NCI-H2196 treated with DMSO at 0.1 percent for 48 hours (cell line): Measurements from ENCODE around the gene FAM117A.
A peak's percentile ranks its signal among the peaks of the same experiment; 100 is the strongest.

ENCODE experiments used
- DNase-seq: peaks from one replicate; lab custom pipeline; 2025; ENCODE audit not compliant: unreplicated experiment; lab: John Stamatoyannopoulos, UW

FAM117A gene

DNA sequence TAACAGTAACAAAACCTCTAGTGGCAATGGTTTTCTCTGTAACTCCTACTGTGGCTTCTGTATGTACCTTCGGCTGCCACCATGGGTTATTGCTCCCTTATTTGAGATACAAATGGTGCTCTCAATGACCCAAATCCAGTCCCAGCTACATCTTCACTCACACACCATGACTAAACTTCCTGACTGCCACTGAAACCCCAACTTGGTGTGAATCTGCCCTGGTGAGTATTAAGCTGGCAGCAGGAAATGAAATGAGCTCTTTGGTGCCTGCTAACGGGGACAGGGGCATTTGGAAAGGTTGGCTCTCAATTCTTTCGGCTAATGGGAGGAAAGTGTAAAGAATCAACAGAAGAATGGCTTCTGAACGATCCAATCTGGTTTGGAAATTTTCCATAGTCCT lies 48.7 kb downstream of the FAM117A start:
- no peak for DNase-seq

DNA sequence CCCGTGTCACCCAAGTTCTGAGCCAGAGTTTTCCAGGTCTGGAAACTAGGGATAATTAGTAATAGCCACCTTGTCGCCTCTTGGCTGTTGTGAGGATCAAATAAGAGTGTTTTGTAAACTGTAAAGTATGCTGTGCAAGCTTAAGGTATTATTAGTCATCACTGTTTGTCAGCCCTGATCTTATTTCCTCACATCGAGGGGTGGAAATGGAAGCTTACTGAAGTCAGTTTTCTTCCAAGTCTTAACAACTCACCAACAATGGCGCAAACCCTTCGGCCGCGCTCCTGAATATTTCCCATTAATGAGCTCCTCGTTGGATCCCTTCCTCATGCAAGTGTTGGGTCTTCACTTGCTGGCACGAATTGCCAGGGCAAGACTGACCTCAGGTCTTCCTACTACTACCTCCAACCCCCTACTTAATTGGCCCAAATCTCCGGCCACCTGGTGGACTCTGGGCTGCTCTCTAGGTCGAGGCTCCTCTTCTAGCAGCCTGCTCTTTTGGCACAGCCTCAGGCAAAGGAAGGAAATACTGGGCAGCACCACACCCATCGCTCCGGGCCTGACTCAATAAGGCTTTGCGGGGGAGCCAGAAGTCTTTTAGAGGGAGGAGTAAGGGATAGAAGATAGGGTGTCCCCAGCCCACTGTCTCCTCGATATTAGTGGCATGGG lies 55.3 kb downstream of the FAM117A start:
- no peak for DNase-seq

DNA sequence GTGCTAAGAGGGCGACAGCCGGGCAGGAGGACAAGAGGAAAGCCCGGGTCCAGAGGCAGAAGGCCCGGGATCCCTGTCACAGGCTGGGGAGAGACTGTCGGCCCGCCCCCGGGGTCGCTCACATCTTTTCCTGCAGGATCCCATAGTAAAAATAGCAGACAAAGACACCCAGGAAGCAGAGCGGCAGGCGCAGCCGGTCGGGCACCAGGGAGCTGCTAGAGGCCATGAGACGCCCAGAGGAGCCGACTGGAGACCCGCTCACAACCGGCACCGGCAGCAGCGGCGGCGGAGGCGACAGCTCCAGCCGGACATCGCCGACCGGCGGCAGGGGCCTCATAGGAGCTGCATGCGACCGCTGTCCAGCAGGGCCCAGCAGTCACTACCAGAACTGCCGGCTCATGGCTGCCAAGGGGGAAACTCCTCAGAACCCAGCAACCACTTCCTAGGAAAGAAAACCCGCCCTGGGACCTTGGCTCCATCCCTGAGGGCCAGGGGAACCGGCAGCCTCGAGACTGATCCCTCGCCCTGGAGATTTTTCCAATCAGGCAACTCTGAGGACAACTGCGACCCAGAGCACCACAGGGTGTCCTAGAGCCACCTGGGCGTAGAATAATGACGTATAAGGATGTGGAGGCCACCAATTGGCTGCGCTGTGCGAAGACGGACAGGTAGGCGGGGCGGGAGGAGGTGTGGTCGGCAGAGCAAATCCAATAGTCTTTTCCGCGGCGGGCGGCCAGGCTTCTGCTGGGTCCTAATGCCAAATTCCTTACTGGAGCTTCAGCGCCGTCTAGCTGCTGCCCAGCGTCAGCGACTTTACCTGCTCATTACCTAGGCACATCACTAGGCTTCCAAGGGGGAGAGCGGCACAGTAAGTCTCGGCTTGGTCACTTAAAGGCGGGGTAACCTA lies 56.1 kb downstream of the FAM117A start, which contains the start of gene SLC35B1:
Gene SLC35B1, minus strand, starts transcription at position 357 of the 907 bp plus-strand sequence. Its CDS starts 131 bp downstream, at position 226.
- peak; percentile 99 for DNase-seq

DNA sequence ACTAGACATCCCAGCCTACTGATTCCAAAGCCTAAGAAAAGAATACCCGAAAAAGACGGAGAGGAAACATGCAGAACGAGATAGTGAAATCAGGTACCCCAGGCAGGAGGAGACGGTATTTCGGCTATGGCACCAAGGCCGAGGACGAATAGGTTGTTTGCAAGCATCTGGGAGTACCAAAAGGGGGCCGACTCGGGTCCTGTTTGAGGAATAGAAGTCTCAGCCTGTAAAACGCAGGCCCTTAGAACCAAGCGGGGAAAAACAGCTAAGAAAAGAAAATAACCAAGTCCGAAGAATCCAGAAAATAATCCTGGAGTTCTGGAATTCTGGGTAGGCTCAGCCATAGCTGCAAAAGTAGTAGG lies 56.7 kb downstream of the FAM117A start:
- DNase-seq, result no peak

DNA sequence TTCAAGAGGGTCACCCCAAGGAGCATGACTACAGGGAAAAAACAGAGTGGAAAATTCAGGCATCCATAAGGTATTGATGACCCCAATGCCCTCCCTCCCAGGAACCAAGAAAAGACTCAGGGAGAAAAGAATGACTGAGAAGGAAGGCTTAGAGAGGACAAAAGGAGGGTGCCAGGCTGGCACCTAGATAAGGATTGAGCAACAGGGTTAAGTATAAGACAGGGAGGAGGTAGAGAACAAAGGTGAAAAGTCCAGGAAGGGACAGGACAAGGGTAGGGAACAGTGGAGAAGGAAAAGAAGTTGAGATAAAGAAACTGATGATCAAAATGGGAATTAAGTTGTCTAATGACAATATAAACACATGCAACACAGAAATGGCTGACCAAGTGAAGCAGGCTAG lies 58.7 kb downstream of the FAM117A start:
- no peak for DNase-seq

DNA sequence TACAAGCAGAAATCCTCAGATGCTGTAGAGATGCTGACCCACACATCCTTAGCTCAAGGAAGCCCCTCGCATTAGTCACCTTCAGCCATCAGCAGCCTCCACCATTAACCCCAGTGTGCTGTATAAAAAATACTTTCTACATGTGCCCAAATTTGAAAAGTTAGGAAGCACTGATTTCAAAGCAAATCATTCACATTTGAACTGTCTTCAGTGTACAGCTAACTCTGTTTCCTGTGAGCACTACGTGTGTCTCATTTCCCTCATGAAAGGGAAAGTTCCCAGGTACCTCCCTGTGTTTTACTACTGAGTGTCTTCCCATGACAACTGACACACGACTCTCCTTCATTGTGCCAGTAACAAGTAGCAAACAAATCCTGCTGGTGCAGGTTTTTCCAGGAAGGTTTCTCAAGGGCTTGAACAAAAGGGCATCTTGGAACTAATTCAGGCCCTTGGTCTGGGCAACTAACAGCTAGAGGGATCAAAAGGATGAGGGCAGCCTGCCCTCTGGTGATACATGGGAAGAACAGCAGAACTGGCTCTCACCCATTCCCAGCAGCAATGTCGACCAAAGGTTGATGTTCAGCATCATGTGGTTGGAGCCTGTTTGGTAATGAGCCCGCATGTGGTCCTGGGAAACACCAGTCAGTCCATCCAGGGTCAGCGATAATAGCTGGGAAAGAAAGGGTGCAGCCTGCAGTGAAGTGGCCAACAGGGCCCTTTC lies 60.2 kb downstream of the FAM117A start:
- peak; percentile 86 for DNase-seq

DNA sequence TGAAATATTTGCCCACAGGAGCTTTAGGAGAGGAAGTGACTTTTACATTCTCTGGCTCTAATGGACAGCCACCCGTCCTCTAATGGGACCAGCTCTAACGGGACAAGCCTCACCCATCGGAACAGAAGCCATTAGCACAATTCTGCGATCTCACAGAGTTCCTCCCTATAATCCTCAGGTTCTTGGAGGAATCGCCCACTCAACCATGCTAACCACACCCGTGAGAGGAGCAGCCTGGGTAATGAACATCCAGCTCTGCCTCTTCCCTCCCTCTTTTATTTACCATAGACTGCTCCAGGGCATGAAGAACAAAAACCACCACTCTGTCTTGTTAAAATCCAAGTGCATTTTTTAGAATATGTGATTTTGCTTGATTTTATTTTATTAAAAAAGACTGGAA lies 63.0 kb downstream of the FAM117A start:
- no peak for DNase-seq

DNA sequence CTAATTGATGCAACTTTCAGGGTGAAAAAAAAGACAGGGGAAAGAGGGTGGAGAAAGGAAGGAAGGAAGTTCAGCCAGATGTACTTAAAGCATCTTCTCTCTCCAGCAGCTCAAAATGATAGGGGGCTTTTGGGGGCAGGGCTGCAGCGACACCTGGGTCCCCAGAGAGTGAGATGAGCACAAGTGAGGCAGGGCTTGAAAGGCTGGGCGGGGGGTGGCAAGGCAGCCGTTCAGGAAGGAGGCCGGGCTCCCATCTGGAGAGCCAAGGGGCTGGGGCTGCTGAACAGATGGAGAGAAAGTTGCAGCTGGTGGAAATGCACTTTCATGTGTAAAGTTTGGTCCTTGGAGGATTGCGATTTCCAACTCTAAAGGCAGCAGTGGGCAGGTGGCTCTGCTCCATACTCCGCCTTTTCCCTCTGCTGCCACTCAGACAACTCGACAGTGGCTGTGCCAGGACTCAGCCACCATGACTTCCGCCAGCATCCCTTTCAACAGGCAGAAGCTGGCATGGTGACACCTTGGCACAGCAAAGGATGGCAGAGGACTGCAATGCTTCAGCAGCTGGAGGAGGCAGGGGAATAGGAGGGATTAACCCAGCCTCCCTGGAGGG lies 63.9 kb downstream of the FAM117A start:
- no peak for DNase-seq

DNA sequence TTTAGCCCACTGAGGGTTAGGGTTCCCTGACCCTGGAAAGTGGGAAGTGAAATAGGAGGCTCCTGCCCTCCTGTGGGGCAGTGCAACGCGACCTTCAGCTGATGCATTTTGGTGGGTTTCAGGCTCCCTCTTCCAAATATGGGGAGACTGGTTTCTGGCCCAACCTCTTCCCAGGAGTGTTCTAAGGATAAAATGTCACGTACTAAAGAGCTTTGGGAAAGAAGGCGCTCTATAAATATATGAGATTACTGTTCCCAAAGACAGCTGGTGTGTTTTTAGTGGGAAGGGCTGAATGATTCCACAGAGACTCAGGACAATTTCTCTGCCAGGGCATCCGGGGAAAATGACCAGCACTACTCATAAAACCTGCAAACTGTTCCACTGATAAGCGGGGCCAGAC lies 65.9 kb downstream of the FAM117A start:
- DNase-seq, result no peak

DNA sequence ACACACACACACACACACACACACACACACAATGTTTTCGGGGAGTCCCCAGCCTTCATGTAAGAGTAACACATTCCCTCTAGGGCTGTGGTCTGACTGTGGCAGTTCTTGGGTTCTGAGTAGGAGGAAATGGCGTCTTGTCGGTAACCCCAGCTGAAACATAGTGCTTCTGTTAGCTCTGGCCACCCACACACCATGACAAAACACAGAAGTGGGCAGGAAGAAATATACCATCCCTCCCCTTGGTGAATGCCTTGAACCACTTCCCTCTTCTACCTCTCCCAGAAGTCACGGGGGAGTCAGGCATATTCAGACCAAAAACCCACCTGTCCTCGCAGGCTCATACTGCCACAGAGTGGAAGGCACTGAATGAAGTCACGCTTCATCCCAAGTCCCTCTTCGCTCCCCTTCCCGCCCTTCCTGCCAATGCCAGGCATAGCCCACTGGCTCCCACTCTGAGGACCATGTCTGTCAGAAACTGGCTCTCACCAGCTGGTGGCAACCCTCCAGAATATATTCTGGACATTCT lies 67.6 kb downstream of the FAM117A start:
- DNase-seq, result no peak

DNA sequence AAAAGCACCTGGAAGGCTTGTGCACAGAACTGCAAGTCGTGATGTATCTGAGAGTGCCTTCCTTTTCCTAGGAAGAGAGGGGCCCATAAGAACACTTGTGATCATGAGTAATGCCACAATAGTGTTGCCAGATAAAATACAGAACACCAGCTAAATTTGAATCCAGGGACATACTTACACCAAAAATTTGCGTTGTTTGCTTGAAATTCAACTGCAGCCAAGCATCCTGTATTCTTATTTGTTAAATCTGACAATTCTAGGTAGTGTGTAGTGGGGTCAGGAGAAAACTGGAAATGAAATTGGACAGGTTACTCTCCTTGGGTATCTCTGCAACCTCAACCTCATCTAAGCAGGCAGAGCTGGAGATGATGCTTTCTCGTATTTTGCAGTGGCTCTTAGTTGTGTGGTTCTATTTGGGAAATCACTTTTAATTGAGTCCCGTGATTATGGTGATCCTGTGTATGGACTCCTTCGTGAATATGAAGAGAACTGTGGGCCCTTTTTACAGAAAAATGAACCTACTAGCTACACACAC lies 68.2 kb downstream of the FAM117A start:
- no peak for DNase-seq

DNA sequence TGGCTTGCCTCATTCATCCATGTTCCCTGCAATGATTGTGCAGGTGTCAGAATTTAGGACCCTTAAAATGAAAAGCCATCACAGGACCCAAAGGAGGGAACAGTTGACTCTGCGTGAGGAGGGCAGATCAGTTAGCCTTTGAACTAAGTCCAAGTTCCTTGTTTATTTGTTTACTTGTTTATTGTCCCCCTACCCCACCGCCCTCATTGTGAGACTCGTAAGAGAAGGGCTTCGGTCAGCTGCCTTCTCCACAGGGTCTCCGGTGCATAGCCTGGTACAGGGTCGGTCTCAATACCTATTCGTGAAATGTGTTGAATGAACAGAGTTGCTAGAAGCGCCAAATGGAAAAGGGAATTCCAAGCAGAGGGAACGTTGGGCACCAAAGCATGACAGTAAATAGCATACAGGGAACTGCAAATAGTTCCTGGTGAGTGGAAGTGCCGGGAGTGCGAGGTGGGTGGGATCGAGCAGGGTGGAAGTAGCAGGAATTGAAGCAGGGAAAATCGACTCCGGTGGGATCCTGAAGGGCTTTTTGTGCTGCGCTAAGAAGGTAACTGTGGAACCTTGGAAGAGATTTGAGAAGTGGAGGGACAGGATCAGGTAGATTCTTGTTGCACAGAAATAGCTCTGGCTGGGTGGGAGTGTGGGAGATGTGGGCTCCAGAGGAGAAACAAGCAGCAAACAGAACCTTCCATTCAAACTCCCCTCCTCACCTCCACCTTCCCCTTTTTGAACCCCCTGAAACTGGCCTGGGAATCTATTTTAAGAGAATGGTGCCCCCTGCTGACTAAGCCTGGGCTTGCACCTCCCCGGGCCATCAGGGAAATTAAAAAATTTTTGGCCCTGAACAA lies 68.9 kb downstream of the FAM117A start:
- DNase-seq, result peak; percentile 46

DNA sequence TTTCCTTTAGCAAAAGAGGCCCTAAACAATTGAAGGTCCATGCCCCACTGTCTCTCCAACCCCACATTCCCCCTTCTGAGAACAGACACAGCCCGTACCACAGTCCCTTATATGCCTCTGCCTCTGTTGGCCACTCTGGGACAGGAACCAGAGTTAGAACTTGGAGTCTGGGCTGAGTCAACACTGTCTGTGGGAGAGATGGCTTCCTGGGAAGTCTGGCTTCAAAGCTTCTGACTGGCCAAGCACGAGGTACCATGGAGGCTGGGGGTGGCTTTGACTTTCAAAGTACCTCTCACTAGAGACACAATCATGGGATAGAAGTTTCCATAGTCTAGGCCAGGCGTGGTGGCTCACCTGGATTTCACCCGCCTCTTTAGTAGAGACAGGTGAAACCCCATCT lies 71.2 kb downstream of the FAM117A start:
- no peak for DNase-seq

DNA sequence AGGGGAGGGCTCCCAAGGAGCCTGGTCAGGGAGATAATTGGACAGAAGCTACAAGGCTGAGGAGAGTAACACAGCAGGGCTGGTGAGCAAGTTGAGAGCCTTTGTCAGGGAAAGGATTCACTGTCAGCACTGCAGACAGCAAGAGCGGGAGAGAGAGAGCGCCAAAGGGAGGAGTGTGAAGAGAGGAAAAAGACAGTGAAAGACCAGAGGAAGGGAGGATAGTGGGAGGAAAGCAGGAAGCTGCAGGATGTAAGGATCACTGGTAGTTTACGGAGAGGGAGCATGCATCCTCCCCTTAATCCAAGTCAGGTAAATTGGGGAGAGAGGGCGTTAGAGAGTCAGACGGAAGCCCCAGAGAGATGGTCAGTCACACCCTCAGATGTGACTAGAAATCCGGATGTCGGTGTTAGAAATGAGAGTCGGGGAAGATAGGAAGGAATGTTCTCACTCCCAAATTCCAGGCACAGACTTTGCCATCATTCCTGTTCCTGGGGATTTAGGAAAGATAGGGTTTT lies 72.2 kb downstream of the FAM117A start:
- DNase-seq, result no peak

DNA sequence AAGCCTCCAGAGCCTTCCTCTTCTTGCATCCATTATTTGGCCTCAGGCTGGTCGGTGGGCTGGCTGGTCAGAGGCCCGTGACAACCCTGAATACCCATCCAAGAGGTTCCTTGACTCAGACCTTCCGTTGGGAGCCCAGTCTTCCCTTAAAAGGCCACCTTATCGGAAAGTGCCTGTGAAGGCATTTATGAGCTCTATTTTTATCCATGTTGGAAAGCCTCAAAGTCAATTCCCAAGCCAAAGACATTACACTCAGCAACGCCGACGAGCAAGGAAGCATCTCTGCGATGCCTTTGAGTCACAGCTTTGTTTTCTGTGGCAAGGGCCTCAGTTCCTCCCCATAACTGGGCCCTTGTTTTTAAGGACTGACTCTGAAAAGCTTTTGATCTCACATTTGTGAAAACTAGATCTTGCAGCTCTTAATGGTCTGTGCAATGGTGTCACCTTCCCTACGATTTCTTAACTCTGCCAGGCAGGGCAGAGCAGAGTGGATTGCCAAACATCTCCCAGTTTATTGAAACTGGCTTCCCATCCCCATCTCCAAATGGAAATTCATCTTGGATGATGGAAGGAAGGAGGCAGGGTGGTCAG lies 72.8 kb downstream of the FAM117A start:
- no peak for DNase-seq

DNA sequence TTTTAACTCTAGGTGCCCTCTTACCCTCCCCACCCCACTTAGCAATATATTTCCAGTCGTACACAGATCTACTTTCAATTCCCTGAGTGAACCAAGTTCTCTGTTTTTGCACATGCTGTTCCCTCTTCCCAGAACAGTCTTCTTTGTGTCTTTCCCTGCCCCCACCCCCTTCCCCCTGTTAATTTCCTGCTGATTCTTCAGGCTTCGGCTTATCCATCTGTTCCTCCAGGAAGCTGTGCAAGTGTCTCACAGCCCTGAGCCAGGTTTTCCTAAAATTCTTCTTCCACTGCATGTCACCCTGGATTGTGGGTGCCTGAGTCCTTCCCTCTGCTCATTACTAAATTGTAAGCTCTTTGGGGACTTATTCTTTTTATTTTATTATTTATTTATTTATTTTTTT lies 73.7 kb downstream of the FAM117A start:
- no peak for DNase-seq

DNA sequence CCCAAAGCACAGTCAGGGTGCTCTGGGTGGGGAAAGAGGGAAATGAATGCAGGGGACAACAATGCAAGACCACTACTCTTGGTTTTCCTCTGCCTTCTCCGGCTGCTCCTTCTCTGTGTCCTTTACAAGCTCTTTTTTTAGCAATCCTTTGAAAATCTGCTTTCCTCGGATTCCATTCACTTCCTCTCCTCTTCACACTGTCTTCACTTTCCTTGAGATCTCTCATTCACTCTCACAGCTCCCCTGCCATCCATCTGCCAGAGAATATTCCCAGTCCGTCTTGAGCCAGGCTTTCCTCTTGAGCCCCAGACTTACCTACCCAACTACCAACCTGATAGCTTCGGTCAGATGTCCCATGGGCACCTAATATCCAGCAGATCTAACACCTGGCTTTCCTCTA lies 75.1 kb downstream of the FAM117A start:
- no peak for DNase-seq

DNA sequence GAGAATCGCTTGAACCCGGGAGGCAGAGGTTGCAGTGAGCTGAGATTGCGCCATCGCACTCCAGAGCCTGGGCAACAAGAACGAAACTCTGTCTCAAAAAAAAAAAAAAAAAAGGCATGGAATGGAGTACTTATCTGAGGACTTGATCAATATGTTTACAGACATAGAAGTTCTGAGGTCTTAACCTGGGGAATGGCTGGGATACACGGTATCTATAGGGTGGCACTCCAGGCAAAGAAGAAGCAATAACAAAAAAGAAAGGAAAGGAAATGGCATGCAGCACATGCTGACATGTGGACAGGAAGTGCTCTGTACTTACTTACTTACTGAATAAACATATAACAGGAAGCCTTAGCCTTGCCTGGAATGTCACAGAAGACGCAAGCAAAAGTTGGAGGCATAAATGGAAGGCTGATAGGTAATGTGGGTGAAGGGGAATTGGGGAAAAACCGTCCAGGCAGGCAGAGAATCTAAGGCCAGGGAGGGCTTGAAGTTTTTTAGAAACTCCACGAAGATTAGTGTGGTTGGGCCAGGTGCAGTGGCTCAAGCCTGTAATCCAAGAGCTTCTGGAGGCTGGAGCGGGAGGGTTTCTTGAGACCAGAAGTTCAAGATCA lies 75.9 kb downstream of the FAM117A start:
- no peak for DNase-seq
